Bronchial epithelial cell (primary cell): ENCODE results near the gene TNFAIP8L3. TPM values are rescaled to one million over a fixed set of nuclear protein-coding genes. Genes with fewer than 3 reads are reported as not detected.
A peak's percentile ranks its signal among the peaks of the same experiment; 100 is the strongest.

Experiments
- DNase-seq: peaks from one replicate; pipeline ENCODE4 v3.0.0-alpha.2; 2010; ENCODE audit warnings: low read depth
- FAIRE-seq: peaks from 2 replicates; lab custom pipeline; 2011; peaks lifted over from hg19 to GRCh38; lab: Jason Lieb, UNC
- H3K27me3 ChIP-seq: 2 replicates; pipeline ENCODE4 v1.5.1; 2011; ENCODE audit warnings: low read length; ENCODE audit not compliant: control insufficient read depth, insufficient read depth
- H3K36me3 ChIP-seq: 2 replicates; pipeline ENCODE4 v1.5.1; 2011; ENCODE audit warnings: low read length; ENCODE audit not compliant: control insufficient read depth, insufficient read depth
- H3K4me3 ChIP-seq: 2 replicates; pipeline ENCODE4 v1.5.1; 2011; ENCODE audit warnings: mild to moderate bottlenecking, low read depth, low read length, control low read depth
- CTCF ChIP-seq: IDR thresholded peaks from 2 replicates; pipeline ENCODE4 v1.5.1; 2011; ENCODE audit warnings: mild to moderate bottlenecking, moderate library complexity, low read length, control low read depth, inconsistent platforms; ENCODE audit not compliant: insufficient read depth, severe bottlenecking
- total RNA-seq: library from RNA; depleted of rRNA; stranded (reverse); fragments of >200 nt; gene quantifications from 2 replicates; pipeline ENCODE4 v1.2.1, GENCODE V29; 2014

TNFAIP8L3 gene
- total RNA-seq, 1 donor from 2014 or later = 5.0 TPM

GRCh38 chr15:51092480-51093040, 2.1 kb downstream of the TNFAIP8L3 start:
- TF ChIP-seq CTCF = no peak
- no peak for DNase-seq
- Histone ChIP-seq H3K27me3 (peaks cover 14% of the 10 kb centered on the region), H3K36me3 (no peaks in the 10 kb centered on the region), H3K4me3 (no peak overlapping the region)
- FAIRE-seq = no peak

GRCh38 chr15:51090753-51091152, 4.0 kb downstream of the TNFAIP8L3 start:
- peaks cover 12% of the 10 kb centered on the region for H3K27me3 ChIP-seq
- H3K4me3 ChIP-seq = no peak overlapping the region
- H3K36me3 ChIP-seq = no peaks in the 10 kb centered on the region
- TF ChIP-seq CTCF = no peak
- FAIRE-seq (no peak), DNase-seq (no peak)

- FAIRE-seq (no peak), DNase-seq (no peak)
- Histone ChIP-seq H3K36me3 (no peaks in the 10 kb centered on the region), H3K4me3 (no peak overlapping the region), H3K27me3 (peaks cover 12% of the 10 kb centered on the region)
- TF ChIP-seq CTCF = no peak
These were observed 4.8 kb downstream of the TNFAIP8L3 start for GRCh38 chr15:51089699-51090453.

GRCh38 chr15:51089041-51089440, 5.7 kb downstream of the TNFAIP8L3 start:
- FAIRE-seq = peak; percentile 50

GRCh38 chr15:51088585-51088984, 6.1 kb downstream of the TNFAIP8L3 start:
- no peaks in the 10 kb centered on the region for H3K36me3 ChIP-seq
- H3K27me3 ChIP-seq = peaks cover 10% of the 10 kb centered on the region
- FAIRE-seq (peak; percentile 13), DNase-seq (no peak)
- H3K4me3 ChIP-seq = no peak overlapping the region
- no peak for TF ChIP-seq CTCF

More at GRCh38 chr15:51089041-51089440, 5.7 kb downstream of the TNFAIP8L3 start:
- no peak overlapping the region for H3K4me3 ChIP-seq
- H3K36me3 ChIP-seq = no peaks in the 10 kb centered on the region
- DNase-seq = no peak
- no peak for TF ChIP-seq CTCF
- H3K27me3 ChIP-seq = peaks cover 10% of the 10 kb centered on the region
